Loucy (cell line): Measurements from ENCODE around the gene TBCD.

ENCODE experiments used
- H2AFZ ChIP-seq: fragments of 200-600 bp; sonication (generic); 2 replicates; pipeline ENCODE4 v1.6.0; 2016; ENCODE audit warnings: antibody characterized with exemption, mild to moderate bottlenecking, low read length, moderate library complexity
- H3F3A ChIP-seq: fragments of 200-600 bp; 2 replicates; pipeline ENCODE4 v1.6.0; 2016; ENCODE audit warnings: antibody characterized with exemption, low read depth, mild to moderate bottlenecking
- H3K27me3 ChIP-seq: fragments of 200-600 bp; sonication (generic); 2 replicates; pipeline ENCODE4 v1.6.1; 2014; ENCODE audit warnings: low read length, mild to moderate bottlenecking; ENCODE audit not compliant: insufficient read depth, poor library complexity, severe bottlenecking
- H3K36me3 ChIP-seq: fragments of 200-600 bp; sonication (generic); 2 replicates; pipeline ENCODE4 v1.6.1; 2016; ENCODE audit warnings: low read length; ENCODE audit not compliant: insufficient read depth
- H3K4me1 ChIP-seq: fragments of 200-600 bp; sonication (generic); 2 replicates; pipeline ENCODE4 v1.5.1; 2014; ENCODE audit warnings: low read length, mild to moderate bottlenecking; ENCODE audit not compliant: insufficient read depth, poor library complexity, severe bottlenecking
- H3K4me2 ChIP-seq: fragments of 200-600 bp; sonication (generic); 2 replicates; pipeline ENCODE4 v1.6.0; 2014; ENCODE audit warnings: antibody characterized with exemption, low read length, low read depth, mild to moderate bottlenecking; ENCODE audit not compliant: poor library complexity, severe bottlenecking
- H3K4me3 ChIP-seq: fragments of 200-600 bp; sonication (generic); 2 replicates; pipeline ENCODE4 v1.5.1; 2014; ENCODE audit warnings: low read length, mild to moderate bottlenecking, mixed read lengths; ENCODE audit not compliant: poor library complexity, severe bottlenecking
- H3K79me2 ChIP-seq: fragments of 200-600 bp; sonication (generic); 2 replicates; pipeline ENCODE4 v1.6.1; 2014; ENCODE audit warnings: low read length; ENCODE audit not compliant: insufficient read depth
- H3K9ac ChIP-seq: fragments of 200-600 bp; sonication (generic); 2 replicates; pipeline ENCODE4 v1.6.0; 2014; ENCODE audit warnings: mild to moderate bottlenecking, low read depth, low read length, moderate library complexity; ENCODE audit not compliant: poor library complexity, severe bottlenecking
- H3K9me2 ChIP-seq: fragments of 200-600 bp; sonication (generic); replicated peaks from 2 replicates; pipeline ENCODE4 v1.6.1; 2016; ENCODE audit warnings: low read depth, low read length, mixed read lengths
- H3K9me3 ChIP-seq: fragments of 200-600 bp; sonication (generic); 2 replicates; pipeline ENCODE4 v1.6.1; 2014; ENCODE audit warnings: mild to moderate bottlenecking, antibody characterized with exemption, low read length, low read depth; ENCODE audit not compliant: insufficient read depth
- H4K20me1 ChIP-seq: fragments of 200-600 bp; sonication (generic); 2 replicates; pipeline ENCODE4 v1.6.0; 2014; ENCODE audit warnings: antibody characterized with exemption, low read length, mild to moderate bottlenecking; ENCODE audit not compliant: insufficient read depth, poor library complexity, severe bottlenecking
- EZH2phosphoT487 ChIP-seq: fragments of 200-600 bp; IDR thresholded peaks from 2 replicates; pipeline ENCODE4 v1.6.1; 2018; ENCODE audit warnings: antibody characterized with exemption, mild to moderate bottlenecking, moderate library complexity, borderline replicate concordance
- TF ChIP-seq, protein P1 (sequence below): fragments of 200-600 bp; sonication (generic); conservative IDR thresholded peaks from 2 replicates; pipeline ENCODE4 v1.5.1; 2014; ENCODE audit warnings: mild to moderate bottlenecking, antibody characterized with exemption, low read length

Gene TBCD

GRCh38 chr17:82888583-82889495, 137.0 kb downstream of the TBCD start:
- H3K9me2 ChIP-seq: no peaks in the 10 kb centered on the region
- H3K4me1 ChIP-seq: peaks cover 51% of the 10 kb centered on the region
- no peak overlapping the region for H3K4me3 ChIP-seq
- TF ChIP-seq, protein P1, sequence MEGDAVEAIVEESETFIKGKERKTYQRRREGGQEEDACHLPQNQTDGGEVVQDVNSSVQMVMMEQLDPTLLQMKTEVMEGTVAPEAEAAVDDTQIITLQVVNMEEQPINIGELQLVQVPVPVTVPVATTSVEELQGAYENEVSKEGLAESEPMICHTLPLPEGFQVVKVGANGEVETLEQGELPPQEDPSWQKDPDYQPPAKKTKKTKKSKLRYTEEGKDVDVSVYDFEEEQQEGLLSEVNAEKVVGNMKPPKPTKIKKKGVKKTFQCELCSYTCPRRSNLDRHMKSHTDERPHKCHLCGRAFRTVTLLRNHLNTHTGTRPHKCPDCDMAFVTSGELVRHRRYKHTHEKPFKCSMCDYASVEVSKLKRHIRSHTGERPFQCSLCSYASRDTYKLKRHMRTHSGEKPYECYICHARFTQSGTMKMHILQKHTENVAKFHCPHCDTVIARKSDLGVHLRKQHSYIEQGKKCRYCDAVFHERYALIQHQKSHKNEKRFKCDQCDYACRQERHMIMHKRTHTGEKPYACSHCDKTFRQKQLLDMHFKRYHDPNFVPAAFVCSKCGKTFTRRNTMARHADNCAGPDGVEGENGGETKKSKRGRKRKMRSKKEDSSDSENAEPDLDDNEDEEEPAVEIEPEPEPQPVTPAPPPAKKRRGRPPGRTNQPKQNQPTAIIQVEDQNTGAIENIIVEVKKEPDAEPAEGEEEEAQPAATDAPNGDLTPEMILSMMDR: no peak
- no peak for TF ChIP-seq EZH2phosphoT487
- no peaks in the 10 kb centered on the region for H3K9me3 ChIP-seq
- no peak overlapping the region for H2AFZ ChIP-seq
- peaks cover 60% of the 10 kb centered on the region; the same call in 1 of the 2 replicates for H3K36me3 ChIP-seq
- H3K9ac ChIP-seq: no peak overlapping the region
- no peaks in the 10 kb centered on the region for H3K27me3 ChIP-seq
- peak overlapping the region; percentile 30 for H3K4me2 ChIP-seq
- H4K20me1 ChIP-seq: peaks cover 11% of the 10 kb centered on the region
- H3K79me2 ChIP-seq: peaks cover 76% of the 10 kb centered on the region
- peaks cover 3% of the 10 kb centered on the region; the same call in 1 of the 2 replicates for H3F3A ChIP-seq

GRCh38 chr17:82889496-82890338, 137.9 kb downstream of the TBCD start:
- Histone ChIP-seq H3K9ac (no peak overlapping the region), H4K20me1 (peaks cover 11% of the 10 kb centered on the region), H2AFZ (no peak overlapping the region), H3K79me2 (peaks cover 67% of the 10 kb centered on the region), H3K4me1 (peaks cover 42% of the 10 kb centered on the region), H3F3A (peaks cover 3% of the 10 kb centered on the region; the same call in 1 of the 2 replicates), H3K9me2 (no peaks in the 10 kb centered on the region), H3K36me3 (peaks cover 68% of the 10 kb centered on the region; the same call in 1 of the 2 replicates), H3K4me2 (no peak overlapping the region), H3K4me3 (no peak overlapping the region), H3K9me3 (no peaks in the 10 kb centered on the region), H3K27me3 (no peaks in the 10 kb centered on the region)
- TF ChIP-seq, protein P1: no peak
- no peak for TF ChIP-seq EZH2phosphoT487

GRCh38 chr17:82890339-82890730, 138.5 kb downstream of the TBCD start:
- peaks cover 74% of the 10 kb centered on the region; the same call in 1 of the 2 replicates for H3K36me3 ChIP-seq
- peaks cover 3% of the 10 kb centered on the region; the same call in 1 of the 2 replicates for H3F3A ChIP-seq
- no peak overlapping the region for H3K9ac ChIP-seq
- H2AFZ ChIP-seq: no peak overlapping the region
- no peaks in the 10 kb centered on the region for H3K9me2 ChIP-seq
- no peaks in the 10 kb centered on the region for H3K9me3 ChIP-seq
- H4K20me1 ChIP-seq: peaks cover 11% of the 10 kb centered on the region
- H3K27me3 ChIP-seq: no peaks in the 10 kb centered on the region
- TF ChIP-seq, protein P1: no peak
- no peak for TF ChIP-seq EZH2phosphoT487
- H3K4me2 ChIP-seq: no peak overlapping the region
- no peak overlapping the region for H3K4me3 ChIP-seq
- H3K79me2 ChIP-seq: peaks cover 71% of the 10 kb centered on the region
- peaks cover 36% of the 10 kb centered on the region for H3K4me1 ChIP-seq
